IPS DF 19.7 (cell line): Measurements from ENCODE around the gene PRDM13.
"Not testable (repeated sequence)": the region's sequence is repeated elsewhere in the genome, so short reads cannot be mapped to it uniquely, and the experiment has no call there.

ENCODE experiments used
- DNase-seq: peaks from one replicate; pipeline ENCODE4 v3.0.0-alpha.2; 2013; ENCODE audit warnings: low read depth, low spot score

The PRDM13 gene

DNA sequence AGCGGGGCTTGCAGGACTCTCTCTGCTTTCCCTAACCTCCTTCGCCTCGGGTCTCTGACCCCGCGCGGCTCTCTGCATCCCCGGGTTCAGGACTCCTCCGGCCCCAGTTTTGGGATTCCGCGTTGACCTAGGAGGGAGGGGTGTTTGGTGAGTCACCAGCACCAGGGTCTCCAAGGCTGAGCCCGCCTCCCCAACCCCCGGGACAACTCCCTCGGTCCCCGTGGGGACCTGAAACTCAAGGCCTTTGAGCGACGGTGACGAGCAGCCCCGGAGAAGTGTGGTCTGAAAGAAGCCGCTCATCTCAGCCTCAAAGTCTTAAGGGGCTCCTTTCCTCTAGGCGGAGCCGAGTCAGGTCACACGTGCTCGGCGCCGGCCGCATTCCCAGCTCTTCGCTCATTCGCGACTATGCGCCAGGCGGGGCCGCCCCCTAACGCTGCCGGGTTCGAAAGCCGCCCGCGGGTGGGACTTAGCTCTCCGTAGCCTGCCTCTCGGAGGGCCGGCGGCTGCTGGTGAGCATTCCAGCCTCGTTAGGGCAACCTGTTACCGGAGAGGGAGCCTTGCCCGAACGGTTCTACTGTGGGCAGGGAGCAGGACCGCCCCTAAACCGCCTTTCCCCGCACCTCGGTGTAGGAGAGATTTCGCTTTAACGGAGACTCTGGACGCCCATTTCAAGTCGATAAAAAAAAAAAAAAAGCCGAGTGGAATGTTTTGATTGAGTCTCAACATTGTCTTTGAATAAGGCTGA, 3.0 kb upstream of the PRDM13 start:
- no peak for DNase-seq

DNA sequence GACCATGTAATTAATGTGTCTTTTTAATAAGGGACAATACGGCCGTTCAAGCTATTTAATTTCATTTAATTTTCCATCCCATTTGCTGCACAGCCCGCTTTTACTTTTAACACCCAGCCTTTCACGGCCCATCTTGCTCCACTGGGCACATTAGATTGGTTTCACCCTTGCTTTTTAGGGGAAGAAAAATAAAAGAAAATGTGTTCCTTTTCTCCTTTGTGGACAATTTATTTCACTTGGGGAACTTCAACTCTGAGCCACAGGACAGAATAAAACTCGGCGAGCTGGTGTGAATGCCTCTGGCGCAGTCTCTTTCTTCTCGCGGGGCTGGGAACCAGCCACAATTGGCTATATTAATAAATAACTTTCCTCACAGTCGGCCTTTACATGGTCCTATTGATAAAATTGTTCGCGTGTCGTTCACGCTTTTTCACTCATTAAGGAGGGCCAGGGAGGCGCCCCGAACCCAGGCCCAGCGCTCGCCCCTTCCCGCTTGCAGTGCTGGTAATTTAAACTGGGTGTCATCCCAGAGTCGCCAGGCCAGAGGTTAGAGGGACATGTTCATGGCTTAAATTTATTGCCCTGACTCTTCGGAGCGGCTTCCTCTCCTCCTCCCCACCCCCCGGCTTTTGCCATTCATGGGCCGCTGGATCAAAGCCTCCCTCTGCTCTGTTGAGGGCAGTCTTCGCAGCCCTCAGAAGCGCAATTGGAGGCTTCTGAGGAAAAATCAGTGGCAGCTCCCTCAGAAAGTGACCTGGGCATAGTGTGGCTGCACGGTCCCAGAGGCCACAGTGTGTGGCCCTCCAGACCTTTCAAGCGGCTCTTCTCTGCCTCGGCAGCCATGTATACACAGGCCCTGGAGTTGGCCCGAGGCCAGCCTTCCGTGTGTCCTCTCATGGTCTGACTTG, 2.2 kb upstream of the PRDM13 start:
- no peak for DNase-seq

DNA sequence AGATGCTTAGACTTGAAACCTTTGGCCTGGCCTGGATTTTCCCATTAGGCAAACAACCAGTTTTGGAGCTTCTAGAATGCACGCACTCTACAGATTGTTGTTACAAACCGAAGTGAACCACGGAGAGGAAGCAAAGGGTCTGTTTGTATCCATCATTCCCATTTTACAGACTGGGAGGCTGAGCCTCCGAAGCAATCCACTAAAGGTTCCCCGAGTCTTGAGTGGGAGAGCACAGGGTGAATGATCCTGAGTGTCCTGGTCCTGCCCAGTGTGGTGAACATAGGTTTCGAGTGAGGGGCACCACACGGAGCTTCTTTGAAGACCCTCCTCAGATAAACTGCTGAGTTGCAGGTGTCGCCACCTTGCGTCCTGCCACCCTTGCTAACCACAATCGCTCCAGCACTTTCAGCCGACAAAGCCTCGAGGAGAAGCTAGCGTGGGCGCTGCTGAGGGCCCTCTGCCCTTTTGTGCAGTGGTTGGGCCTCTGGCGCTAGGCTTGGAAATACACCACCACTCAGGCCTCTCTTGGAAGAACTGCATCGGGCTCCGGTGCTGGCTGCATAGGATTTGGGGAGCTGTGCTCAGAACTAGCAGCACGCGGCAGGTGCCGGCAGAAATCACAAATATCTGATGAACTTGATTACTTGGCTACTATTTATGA, 1.4 kb upstream of the PRDM13 start:
- no peak for DNase-seq

DNA sequence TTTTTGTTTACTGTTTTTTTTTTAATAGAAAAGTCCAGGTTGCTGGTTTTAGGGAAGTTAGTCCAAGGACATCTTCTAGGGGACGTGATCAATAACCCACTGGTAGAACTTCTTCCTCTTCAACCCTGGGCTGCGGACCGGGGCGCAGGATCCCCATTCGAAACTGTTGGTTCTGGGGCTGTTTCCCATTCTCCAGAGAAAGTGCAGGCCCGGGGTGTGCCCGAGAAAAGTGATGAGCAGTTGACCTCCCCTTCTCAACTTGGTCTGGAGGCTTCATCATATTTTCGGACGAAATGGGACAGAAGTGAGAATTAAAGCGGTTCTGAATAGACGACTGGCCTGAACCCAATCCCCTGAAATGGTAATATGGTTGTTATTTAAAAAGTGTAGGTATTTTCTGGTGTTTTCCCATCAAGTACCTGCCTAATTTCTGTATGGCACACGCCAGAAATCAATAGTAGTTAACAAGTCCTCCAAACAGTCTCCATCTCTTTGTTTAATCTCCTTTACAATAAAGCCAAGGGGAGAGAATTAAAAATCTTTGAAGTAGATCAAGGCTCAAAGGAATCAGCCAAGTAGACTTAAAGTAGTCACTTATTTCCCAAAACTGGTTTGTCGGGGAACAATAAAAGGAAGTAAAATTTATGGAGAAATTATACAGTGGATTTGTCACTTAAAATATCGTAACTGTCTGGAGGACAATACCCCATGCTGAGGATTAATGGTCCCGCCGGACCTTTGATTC, 550 bp upstream of the PRDM13 start:
- no peak for DNase-seq

DNA sequence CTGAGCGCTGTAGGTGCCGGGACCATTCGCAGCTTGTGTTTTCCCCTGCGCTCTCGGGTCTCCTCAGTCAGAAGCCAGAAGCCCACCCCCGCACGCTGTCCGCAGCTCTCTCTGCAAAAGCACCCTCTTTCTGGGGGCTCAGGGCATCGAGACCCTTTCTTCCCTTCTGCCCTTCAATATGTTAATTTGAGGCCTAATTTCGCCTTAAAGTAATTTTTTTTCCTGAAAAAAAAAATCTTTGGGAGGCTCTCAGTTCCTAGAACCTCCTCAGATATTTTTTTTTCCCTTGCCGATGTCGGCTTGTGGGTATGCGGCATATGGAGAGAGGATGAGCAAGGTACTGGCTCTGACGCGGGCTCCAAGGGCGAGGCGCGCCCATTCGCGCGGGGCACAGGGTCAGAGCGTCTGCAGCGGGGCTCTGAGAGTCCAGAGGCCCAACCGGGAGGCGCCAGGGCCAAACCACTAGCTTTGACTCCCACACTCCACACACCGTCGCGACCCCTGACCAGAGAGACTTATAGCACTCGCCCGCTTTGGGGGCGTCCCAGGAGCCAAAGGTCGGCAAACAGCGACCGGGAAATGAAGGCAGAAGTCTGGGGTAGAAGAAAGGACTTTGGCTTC, 893 bp downstream of the PRDM13 start:
- DNase-seq = no peak

DNA sequence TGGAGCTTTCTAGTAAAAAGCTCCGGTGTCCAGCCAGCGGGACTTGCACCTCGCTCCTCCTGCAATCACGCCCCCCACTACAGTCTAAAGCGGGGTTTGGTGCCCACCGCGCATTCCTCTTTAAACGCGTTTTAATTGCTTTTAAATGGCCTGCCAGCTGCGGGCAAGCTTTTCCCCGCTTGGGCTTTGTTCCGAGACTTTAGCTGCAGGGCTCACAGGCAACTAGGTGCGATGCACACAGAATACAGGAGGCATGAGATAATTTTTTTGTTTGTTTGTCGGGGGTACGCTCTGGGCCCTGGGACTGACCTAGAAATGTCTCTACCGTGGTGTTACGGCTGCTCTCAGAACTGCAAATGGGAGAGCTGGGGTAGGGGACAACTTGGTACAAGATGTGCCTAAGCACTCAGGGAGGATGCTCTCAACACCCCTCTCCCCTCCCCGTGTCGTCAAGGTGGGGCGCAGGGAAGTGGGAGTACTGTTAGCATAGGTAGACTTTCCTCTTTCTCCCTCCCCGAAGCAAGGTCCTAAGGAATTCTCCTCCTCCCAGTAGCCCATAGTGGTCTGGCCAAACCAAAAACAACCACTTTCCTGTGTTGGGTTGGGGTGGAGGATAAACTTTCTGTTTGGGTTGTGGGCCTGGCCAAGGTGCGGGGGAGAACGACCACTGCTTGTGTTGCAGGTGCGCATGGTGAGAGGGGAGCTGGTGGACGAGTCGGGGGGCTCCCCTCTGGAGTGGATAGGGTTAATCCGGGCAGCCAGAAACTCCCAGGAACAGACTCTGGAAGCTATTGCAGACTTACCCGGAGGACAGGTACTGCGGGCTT, 1.6 kb downstream of the PRDM13 start:
- DNase-seq = no peak

DNA sequence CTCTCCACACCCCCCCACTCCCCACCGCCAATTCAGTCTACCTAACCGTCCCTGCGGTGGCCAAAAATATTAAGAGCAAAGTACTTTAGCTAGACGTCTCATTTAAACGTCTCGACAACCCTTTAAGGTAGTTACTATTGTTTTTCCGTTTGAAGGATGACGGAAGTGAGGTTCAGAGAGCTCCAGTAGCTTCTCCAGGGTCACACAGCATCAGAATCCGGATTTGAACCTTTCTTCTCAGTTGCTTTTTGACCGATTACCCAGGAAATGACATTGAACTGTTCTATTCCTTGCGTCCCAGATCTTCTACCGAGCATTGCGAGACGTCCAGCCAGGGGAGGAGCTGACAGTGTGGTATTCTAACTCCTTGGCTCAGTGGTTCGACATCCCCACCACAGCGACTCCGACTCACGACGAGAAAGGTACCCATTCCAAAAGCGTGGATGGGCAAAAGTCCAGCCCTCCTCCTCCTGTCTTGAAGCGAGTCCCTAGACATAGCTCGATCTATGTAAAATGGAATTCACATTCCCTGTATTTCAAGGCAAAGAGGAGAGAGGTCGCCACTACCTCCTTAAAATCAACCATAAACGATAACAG, 2.4 kb downstream of the PRDM13 start:
- DNase-seq = no peak

DNA sequence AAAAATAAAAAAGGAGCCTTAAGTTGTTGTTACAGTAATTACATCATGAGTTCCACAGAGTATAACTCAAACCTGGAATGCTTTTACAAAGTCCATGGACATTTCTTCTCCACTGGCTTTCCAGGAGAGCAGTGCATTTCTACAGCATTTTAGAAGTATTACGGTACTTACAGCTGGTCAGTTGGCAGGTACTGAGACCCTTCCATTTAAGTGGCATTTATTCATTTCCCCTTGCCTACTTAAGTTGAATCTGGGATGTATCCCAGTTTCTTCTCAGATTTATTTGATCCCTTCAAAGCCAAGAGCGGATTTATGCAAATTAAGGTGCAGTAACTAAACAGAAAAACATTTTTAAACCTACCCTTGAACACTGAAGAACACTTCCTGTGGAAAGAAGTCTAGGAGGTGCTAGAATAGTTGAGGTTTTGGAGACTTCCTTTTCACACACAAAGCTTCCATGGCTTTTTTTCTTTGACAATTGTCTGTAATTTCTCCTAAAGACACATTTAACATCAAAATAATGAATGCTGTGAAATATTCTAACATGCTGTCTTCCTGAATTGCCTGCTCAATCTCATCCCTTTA, 3.4 kb downstream of the PRDM13 start:
- DNase-seq = no peak

DNA sequence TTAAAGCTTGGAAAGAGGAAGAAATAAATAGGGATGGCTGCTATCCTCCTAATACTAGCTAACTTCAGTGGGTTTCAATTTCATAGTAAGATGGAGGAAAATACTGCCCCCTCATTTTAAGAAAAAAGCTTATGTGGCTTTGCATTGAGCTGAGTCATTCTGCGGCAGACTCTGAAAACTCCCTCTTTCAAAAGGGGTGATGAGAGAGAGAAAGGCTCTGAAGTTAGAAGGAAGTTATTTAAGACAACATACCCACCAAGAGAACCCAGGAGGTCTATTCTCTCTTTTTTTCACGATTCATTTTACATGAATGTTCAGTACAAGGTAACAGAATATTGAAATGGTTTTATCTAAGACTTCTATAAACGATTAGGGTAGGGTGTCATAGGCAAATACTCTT, 4.5 kb downstream of the PRDM13 start:
- DNase-seq = no peak

DNA sequence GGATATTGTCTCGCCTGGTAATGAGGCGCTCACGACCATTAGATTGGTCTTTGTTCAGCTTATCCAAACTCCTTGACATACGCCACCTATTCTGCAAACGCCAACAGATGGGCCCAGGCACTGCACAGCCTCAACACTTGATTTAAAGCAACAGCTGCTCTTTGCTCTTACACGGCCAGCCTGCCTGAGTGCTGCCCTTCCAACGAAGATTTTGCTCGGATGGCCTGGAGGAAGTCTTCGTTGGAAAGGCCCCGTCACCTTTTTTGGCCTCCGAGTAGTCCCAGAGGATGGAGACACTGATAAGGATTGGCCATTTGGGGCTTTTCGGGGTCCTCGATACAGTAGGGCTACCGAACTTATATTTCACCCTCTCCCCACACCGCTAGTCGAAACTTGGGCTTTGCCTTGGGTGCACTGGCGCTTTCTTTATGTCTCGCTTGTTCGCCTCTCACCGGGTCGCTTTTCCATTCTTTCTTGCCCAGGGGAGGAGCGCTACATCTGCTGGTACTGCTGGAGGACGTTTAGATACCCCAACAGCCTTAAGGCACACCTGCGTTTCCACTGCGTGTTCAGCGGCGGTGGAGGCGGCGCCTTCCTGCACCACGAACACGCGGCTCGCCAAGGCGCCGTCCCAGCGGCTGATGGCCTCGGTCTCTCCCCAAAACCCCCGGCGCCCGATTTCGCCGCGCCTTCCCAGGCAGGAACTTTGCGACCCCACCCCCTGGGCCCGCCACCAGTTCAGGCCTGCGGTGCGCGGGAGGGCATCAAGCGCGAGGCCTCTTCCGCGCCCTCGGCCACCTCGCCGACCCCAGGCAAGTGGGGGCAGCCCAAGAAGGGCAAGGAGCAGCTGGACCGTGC, 6.1 kb downstream of the PRDM13 start:
- no peak for DNase-seq

DNA sequence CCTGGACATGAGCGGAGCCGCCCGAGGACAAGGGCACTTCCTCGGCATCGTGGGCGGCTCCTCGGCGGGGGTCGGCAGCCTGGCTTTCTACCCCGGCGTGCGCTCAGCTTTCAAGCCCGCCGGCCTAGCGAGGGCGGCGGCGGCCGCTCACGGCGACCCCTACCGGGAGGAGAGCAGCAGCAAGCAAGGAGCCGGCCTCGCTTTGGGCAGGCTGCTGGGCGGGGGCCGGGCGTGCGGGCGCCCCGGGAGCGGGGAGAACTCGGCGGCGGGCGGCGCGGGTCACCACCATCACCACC, 6.7 kb downstream of the PRDM13 start:
- DNase-seq = no peak

DNA sequence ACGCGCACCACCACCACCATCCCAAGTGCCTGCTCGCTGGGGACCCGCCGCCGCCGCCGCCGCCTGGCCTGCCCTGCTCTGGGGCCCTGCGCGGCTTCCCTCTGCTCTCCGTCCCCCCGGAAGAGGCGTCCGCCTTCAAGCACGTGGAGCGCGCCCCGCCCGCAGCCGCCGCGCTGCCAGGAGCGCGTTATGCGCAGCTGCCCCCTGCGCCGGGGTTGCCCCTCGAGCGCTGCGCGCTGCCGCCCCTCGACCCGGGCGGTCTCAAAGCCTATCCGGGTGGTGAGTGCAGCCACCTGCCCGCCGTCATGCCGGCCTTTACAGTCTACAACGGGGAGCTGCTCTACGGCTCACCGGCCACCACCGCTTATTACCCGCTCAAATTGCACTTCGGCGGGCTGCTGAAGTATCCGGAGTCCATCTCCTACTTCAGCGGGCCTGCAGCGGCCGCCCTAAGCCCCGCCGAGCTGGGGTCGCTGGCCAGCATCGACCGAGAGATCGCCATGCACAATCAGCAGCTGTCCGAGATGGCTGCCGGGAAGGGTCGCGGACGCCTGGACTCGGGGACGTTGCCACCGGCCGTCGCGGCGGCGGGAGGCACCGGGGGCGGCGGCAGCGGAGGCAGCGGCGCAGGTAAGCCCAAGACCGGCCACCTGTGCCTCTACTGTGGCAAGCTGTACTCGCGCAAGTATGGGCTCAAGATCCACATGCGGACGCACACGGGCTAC, 7.2 kb downstream of the PRDM13 start:
- no peak for DNase-seq

DNA sequence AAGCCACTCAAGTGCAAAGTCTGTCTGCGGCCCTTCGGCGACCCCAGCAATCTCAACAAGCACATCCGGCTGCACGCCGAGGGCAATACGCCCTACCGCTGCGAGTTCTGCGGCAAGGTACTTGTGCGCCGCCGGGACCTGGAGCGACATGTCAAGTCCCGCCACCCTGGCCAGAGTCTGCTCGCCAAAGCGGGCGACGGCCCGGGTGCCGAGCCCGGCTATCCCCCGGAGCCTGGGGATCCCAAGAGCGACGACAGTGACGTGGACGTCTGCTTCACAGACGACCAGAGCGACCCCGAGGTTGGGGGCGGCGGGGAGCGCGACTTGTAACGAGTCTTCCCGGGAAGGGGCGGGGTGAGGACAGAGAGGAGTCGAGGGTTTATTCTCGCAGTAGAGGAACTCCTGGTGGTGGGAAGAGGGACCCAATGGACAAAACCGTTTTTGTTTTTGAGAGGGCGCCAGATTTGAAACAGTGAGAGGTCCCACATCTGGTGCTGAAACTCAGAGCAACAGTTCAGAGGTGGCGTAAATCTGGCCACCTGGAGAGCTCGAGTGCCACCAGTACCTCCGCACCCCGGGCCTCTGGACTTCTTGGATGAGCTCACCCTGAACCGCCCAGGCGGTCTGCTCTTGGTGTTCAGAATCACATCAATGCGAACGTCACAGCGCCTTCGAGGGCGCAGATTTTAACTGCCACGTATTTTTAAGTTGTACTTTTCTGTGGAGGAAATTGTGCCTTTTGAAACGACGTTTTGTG, 8.0 kb downstream of the PRDM13 start:
- no peak for DNase-seq

DNA sequence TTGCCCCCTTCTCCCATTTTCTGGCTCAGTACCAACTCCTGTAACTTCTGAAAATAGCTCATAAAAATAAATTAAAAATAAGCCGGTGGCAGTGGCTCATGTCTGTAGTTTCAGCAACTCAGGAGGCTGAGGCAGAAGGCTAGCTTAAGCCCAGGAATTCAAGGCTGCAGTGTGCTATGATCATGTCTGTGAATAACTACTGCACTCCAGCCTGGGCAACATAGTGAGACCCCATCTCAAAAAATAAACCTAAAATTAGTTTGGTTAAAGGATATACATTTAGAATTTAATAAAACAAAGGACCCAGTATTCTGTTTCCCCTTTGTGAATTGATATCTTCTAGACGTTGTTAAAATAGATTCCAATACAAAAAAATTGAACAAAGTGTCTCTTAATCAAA, 10.5 kb downstream of the PRDM13 start:
- no peak for DNase-seq

DNA sequence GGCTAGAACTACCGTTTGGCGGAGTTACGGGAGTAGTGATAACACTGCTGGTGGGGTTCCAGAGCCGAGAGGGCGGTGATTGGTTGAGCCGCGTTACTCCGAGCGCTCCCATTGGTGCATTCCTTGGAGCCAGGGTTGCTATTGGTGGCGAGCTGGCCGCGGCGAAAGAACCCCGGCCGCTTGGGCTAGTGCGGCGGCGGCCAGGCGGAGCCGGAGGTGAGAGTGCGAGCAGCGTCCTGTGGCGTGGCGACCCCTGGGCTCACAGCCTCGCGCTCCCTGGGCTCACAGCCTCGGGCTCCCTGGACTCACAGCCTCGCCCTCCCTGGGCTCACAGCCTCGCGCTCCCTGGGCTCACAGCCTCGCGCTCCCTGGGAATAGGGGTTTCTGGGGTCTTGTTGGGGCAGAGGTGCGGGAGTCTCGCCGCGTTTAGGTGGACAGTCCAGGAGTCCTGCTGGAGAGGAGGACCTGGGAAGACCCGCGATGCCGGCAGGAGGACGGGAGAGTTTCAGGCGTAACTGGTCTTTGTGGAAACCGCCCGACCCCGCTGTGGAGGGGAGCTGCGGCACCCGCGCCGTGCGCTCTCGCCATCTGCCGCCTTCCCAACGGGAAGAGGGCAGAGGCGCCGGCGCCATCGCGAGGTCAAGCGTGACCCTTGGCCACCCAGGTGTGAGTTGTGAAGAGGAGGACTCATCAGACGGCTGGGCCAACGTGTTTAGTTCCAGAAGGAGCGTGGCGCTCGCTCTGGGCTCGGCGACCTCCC, 12.2 kb downstream of the PRDM13 start:
- DNase-seq = no peak

DNA sequence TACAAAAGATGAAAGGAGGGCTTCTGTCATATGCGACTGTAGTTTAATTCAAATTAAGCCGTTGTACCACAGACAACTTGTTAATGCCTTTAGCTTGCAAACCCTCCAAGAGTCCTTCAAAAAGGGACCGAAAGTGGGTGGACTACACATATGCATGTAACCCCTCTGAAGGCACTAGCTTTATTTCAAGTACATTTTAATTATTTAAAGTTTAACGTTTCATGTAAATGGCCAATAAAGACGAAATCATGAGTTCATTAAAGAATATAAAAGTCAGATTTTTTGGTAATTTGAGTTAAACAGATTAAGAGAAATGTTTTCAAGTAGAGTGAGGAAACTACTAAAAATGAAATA, 12.8 kb downstream of the PRDM13 start:
- DNase-seq = no peak

DNA sequence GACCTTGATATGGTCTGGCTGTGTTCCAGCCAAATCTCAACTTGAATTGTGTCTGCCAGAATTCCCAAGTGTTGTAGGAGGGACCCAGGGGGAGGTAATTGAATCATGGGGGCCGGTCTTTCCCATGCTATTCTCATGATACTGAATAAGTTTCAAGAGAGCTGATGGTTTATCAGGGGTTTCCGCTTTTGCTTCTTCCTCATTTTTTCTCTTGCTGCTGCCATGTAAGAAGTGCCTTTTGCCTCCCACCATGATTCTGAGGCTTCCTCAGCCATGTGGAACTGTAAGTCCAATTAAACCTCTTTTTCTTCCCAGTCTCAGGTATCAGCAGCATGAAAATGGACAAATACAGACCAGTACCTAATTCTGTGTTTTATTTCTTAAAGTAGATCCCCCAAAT, 15.4 kb downstream of the PRDM13 start:
- DNase-seq = not testable (repeated sequence)
